ENCODE results near the gene GPT2. TPM values are rescaled to one million over a fixed set of nuclear protein-coding genes. Genes with fewer than 3 reads are reported as not detected.

The GPT2 gene
- total RNA-seq, 1 experiment from 2014 or later, result 68.8 TPM

GRCh38 chr16:46922239-46922638 is 38.1 kb downstream of the GPT2 start:
- Histone ChIP-seq H2BK5ac (ENCODE audit: insufficient read length, low read length) (no peak overlapping the region), H3K56ac (ENCODE audit: insufficient read length, low read depth, low read length) (no peak overlapping the region), H3K79me1 (ENCODE audit: insufficient read depth, low read depth, low read length, poor library complexity, severe bottlenecking) (no peaks in the 10 kb centered on the region), H2BK120ac (ENCODE audit: low read depth, low read length, poor library complexity, severe bottlenecking) (no peak overlapping the region), H3T11ph (ENCODE audit: low read length) (no peak overlapping the region), H3K9ac (ENCODE audit: extremely low read depth, insufficient read length, low read length) (no peak overlapping the region), H3K4ac (ENCODE audit: low read depth, low read length) (no peak overlapping the region), H3K14ac (ENCODE audit: insufficient read depth, low read length) (no peak overlapping the region), H2BK12ac (ENCODE audit: insufficient read length, low read depth, low read length) (no peak overlapping the region), H3K23ac (ENCODE audit: insufficient read length, low read depth, low read length) (no peak overlapping the region), H3K4me1 (ENCODE audit: insufficient read depth, low read length) (no peaks in the 10 kb centered on the region), H2AK5ac (ENCODE audit: insufficient read length, low read length) (no peak overlapping the region), H3K23me2 (ENCODE audit: insufficient read length, low read depth, low read length, poor library complexity, severe bottlenecking) (no peaks in the 10 kb centered on the region), H4K5ac (ENCODE audit: insufficient read length, low read depth, low read length) (no peak overlapping the region), H3K9me3 (ENCODE audit: control insufficient read depth, low read depth, low read length) (no peaks in the 10 kb centered on the region), H3K18ac (ENCODE audit: insufficient read length, low read depth, low read length) (no peak overlapping the region), H4K8ac (replicated peaks; ENCODE audit: insufficient read length, low read depth, low read length) (no peak overlapping the region), H3K27me3 (ENCODE audit: insufficient read depth, low read length) (no peaks in the 10 kb centered on the region), H3K4me2 (ENCODE audit: insufficient read depth, insufficient read length, low read length) (no peak overlapping the region), H2AFZ (ENCODE audit: low read length) (no peak overlapping the region), H4K91ac (ENCODE audit: insufficient read length, low read depth, low read length) (no peak overlapping the region), H3K79me2 (ENCODE audit: insufficient read depth, low read length) (no peaks in the 10 kb centered on the region), H2BK15ac (ENCODE audit: low read depth, low read length) (no peak overlapping the region), H2BK20ac (ENCODE audit: low read depth, low read length, poor library complexity, severe bottlenecking) (no peak overlapping the region), H4K20me1 (ENCODE audit: control insufficient read depth, insufficient read depth, insufficient read length) (no peaks in the 10 kb centered on the region), H3K27ac (ENCODE audit: insufficient read length, low read depth, low read length) (no peak overlapping the region)
- Mint-ChIP-seq H3K36me3 (ENCODE audit: insufficient read depth in 1 of 3, low read depth in 3 of 3) (peaks cover 59 to 93% (median 90%) of the 10 kb centered on the region in 3 experiments), H3K4me1 (peaks cover 2 to 6% of the 10 kb centered on the region in 2 experiments; a peak in 2 of 4 replicates), H3K27me3 (ENCODE audit: low read depth) (no peaks in the 10 kb centered on the region; the same call in 1 of the 2 replicates), H3K9me3 (no peaks in the 10 kb centered on the region), H3K4me3 (no peak overlapping the region), H3K27ac (peak overlapping the region in 1 of 3 experiments; percentile 53; a peak in 1 of 7 replicates)
- no CpG with 5 or more reads among the region's 10 CpGs for WGBS (ENCODE audit: extremely low coverage, insufficient read length, low lambda C conversion rate)
- DNase-seq, result no peak
- TF ChIP-seq CTCF (conservative IDR thresholded peaks at IDR 0.05), result no peak
